Type B pancreatic cell (in vitro differentiated cells): ENCODE data around the gene SLC35F3. TPM values are rescaled to one million over a fixed set of nuclear protein-coding genes. Genes with fewer than 3 reads are reported as not detected.

Experiments
- DNase-seq: peaks from one replicate; pipeline ENCODE4 v3.0.0; 2021; ENCODE audit warnings: mixed read lengths; ENCODE audit not compliant: unreplicated experiment; ENCODE audit errors: extremely low spot score
- H3K27ac Mint-ChIP-seq: 2 replicates; pipeline ENCODE4 v1.8.0; 2021; ENCODE audit warnings: mild to moderate bottlenecking, mixed read lengths
- H3K27me3 Mint-ChIP-seq: 2 replicates; pipeline ENCODE4 v1.8.0; 2021; ENCODE audit warnings: mixed read lengths
- H3K36me3 Mint-ChIP-seq: 2 replicates; pipeline ENCODE4 v1.8.0; 2021; ENCODE audit warnings: mixed read lengths
- H3K4me1 Mint-ChIP-seq: one replicate; pipeline ENCODE4 v1.8.0; 2021; ENCODE audit warnings: mixed read lengths; ENCODE audit not compliant: unreplicated experiment
- H3K4me3 Mint-ChIP-seq: 2 replicates; pipeline ENCODE4 v1.8.0; 2021; ENCODE audit warnings: mild to moderate bottlenecking, mixed read lengths
- H3K9me3 Mint-ChIP-seq: 2 replicates; pipeline ENCODE4 v1.8.0; 2021; ENCODE audit warnings: mixed read lengths
- total RNA-seq: library from RNA; stranded (reverse); gene quantifications from 2 replicates; pipeline ENCODE4 v1.2.1, GENCODE V29; 2021; ENCODE audit warnings: low replicate concordance
- TF ChIP-seq, protein P1 (sequence below): fragments of 200-600 bp; sonication (generic); conservative IDR thresholded peaks from 2 replicates; pipeline ENCODE4 v1.5.0; 2021; ENCODE audit warnings: antibody characterized with exemption, mild to moderate bottlenecking

The SLC35F3 gene
- total RNA-seq, 1 donor from 2014 or later, result 2.1 TPM

DNA sequence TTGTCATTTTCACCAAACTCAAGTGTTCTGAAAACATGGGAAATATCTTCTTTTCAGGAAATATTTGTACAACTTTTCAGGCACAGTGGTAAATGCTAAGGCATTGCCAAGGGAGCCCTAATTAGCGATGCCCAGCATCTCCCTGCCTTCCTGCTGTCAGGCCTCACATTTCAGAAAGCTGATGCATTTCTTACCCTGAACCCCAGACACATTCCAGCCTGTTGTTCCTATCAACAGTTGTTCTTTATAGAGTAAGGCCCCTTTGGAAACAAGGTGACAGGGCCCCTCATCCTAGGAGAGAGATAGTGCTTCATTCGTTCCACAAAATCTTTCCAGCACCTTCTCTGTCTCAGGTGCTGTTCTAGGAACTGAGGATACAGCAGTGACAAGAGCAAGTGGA, 332.9 kb downstream of the SLC35F3 start:
- peaks cover 14% of the 10 kb centered on the region for H3K27me3 Mint-ChIP-seq
- H3K36me3 Mint-ChIP-seq, result no peaks in the 10 kb centered on the region
- DNase-seq, result no peak
- peaks cover 7% of the 10 kb centered on the region for H3K4me1 Mint-ChIP-seq
- TF ChIP-seq, protein P1, sequence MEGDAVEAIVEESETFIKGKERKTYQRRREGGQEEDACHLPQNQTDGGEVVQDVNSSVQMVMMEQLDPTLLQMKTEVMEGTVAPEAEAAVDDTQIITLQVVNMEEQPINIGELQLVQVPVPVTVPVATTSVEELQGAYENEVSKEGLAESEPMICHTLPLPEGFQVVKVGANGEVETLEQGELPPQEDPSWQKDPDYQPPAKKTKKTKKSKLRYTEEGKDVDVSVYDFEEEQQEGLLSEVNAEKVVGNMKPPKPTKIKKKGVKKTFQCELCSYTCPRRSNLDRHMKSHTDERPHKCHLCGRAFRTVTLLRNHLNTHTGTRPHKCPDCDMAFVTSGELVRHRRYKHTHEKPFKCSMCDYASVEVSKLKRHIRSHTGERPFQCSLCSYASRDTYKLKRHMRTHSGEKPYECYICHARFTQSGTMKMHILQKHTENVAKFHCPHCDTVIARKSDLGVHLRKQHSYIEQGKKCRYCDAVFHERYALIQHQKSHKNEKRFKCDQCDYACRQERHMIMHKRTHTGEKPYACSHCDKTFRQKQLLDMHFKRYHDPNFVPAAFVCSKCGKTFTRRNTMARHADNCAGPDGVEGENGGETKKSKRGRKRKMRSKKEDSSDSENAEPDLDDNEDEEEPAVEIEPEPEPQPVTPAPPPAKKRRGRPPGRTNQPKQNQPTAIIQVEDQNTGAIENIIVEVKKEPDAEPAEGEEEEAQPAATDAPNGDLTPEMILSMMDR, result no peak
- H3K9me3 Mint-ChIP-seq, result no peaks in the 10 kb centered on the region
- H3K27ac Mint-ChIP-seq, result no peak overlapping the region
- H3K4me3 Mint-ChIP-seq, result no peak overlapping the region

GRCh38 chr1:234238060-234238459, 333.6 kb downstream of the SLC35F3 start:
- TF ChIP-seq, protein P1, result no peak
- Mint-ChIP-seq H3K27ac (no peak overlapping the region), H3K4me1 (peaks cover 7% of the 10 kb centered on the region), H3K36me3 (no peaks in the 10 kb centered on the region), H3K4me3 (no peak overlapping the region), H3K9me3 (no peaks in the 10 kb centered on the region), H3K27me3 (peaks cover 11% of the 10 kb centered on the region)
- DNase-seq, result no peak

DNA sequence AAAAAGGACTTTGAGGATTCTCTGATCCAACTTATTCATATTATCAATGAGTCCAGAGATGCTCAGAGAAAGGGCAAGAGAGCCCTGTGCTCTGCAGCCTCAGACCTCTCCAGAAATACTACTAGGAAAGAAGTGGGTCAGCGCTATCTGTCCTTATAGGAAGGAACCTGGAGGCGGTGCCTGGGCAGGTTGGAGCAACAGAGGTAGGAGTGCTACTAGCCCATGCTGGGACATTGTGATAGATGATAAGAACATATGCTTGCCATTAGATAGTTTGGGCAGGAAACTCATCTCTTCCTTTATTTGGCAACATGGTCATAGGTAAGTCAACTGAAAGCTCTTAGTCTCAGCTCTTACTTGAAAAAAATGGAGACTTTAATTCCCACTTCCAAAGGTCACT, 335.0 kb downstream of the SLC35F3 start:
- TF ChIP-seq, protein P1, result no peak
- Mint-ChIP-seq H3K4me1 (peaks cover 7% of the 10 kb centered on the region), H3K27me3 (peaks cover 13% of the 10 kb centered on the region), H3K9me3 (no peaks in the 10 kb centered on the region), H3K4me3 (no peak overlapping the region), H3K36me3 (no peaks in the 10 kb centered on the region), H3K27ac (no peak overlapping the region)
- no peak for DNase-seq

DNA sequence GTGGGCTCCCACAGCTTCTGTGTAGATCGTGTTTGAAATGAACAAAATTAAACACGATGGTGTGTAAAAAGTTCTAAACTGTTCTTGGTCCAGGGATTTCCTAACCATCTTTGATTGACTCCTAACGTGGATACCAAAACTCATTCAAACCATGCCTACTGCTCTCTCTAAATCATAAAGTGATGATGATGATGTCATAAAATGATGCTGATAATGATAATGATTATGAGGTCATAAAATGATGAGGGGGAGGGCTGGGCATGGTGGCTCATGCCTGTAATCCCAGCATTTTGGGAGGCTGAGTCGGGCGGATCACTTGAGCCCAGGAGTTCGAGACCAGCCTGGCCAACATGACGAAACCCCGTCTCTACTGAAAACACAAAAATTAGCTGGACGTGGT, 335.5 kb downstream of the SLC35F3 start:
- TF ChIP-seq, protein P1, result no peak
- Mint-ChIP-seq H3K4me3 (no peak overlapping the region), H3K27ac (no peak overlapping the region), H3K4me1 (peaks cover 7% of the 10 kb centered on the region), H3K36me3 (no peaks in the 10 kb centered on the region), H3K27me3 (peaks cover 11% of the 10 kb centered on the region), H3K9me3 (no peaks in the 10 kb centered on the region)
- DNase-seq, result no peak

- TF ChIP-seq, protein P1, result no peak
- Mint-ChIP-seq H3K27me3 (peaks cover 8% of the 10 kb centered on the region), H3K4me1 (peaks cover 2% of the 10 kb centered on the region), H3K9me3 (no peaks in the 10 kb centered on the region), H3K4me3 (no peak overlapping the region), H3K36me3 (no peaks in the 10 kb centered on the region), H3K27ac (no peak overlapping the region)
- no peak for DNase-seq
These were observed 336.2 kb downstream of the SLC35F3 start for GRCh38 chr1:234240680-234241079.

DNA sequence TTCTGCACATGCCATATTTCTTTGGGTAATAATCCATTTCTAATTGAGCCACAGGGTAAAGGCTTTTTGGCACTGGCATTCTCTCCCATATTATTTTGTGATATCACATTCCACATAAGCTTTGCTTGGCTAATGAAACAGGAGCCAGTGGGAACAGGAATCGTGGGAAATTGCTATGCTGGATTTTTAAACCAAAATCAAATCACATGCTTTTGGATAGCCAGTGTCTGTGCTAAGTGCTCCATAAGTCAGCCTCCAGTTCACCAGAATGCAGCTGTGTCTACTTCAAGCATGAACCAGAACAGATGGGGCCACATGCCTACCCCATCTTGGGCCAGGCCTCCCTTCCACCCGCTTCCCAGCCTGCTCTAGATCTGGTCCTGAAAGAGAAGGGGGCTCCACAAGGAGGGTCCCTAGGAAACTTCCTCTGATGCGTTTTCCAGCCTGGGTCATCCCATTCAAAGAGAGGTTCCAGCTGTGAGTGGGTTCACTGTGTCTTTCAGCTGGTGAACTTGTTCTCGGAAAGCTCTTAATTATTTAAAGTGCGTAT, 337.5 kb downstream of the SLC35F3 start:
- Mint-ChIP-seq H3K27ac (no peak overlapping the region), H3K36me3 (no peaks in the 10 kb centered on the region), H3K4me3 (no peak overlapping the region), H3K4me1 (no peaks in the 10 kb centered on the region), H3K9me3 (no peaks in the 10 kb centered on the region), H3K27me3 (peaks cover 7% of the 10 kb centered on the region)
- DNase-seq, result no peak
- TF ChIP-seq, protein P1, result no peak
